Duodenal mucosa (tissue), 2 donors: ENCODE results near the gene SELENOS.

Source experiments
- H3K27ac ChIP-seq: one replicate; pipeline ENCODE4 v1.7.0; 2013; ENCODE audit warnings: low read depth, low read length
- H3K27me3 ChIP-seq, 2 donors: one replicate each; pipeline ENCODE4 v1.7.0; 2013; ENCODE audit warnings: low read length in 2 of 2, control low read depth in 1 of 2; ENCODE audit not compliant: insufficient read depth in 2 of 2, control insufficient read depth in 1 of 2
- H3K36me3 ChIP-seq, 2 donors: one replicate each; pipeline ENCODE4 v1.7.0; 2013; ENCODE audit warnings: low read length in 2 of 2, control low read depth in 1 of 2; ENCODE audit not compliant: insufficient read depth in 2 of 2, control insufficient read depth in 1 of 2
- H3K4me1 ChIP-seq, 2 donors: one replicate each; pipeline ENCODE4 v1.7.0; 2013; ENCODE audit warnings: low read length in 2 of 2, control low read depth in 1 of 2; ENCODE audit not compliant: insufficient read depth in 2 of 2, control insufficient read depth in 1 of 2
- H3K4me3 ChIP-seq, 2 donors: one replicate each; pipeline ENCODE4 v1.7.0; 2013; ENCODE audit warnings: low read length in 2 of 2, low read depth in 1 of 2
- H3K9ac ChIP-seq, 2 donors: one replicate each; pipeline ENCODE4 v1.7.0; 2013; ENCODE audit warnings: low read length in 2 of 2, low read depth in 1 of 2
- H3K9me3 ChIP-seq, 2 donors: one replicate each; pipeline ENCODE4 v1.7.0; 2013; ENCODE audit warnings: low read length in 2 of 2, control low read depth in 1 of 2; ENCODE audit not compliant: control insufficient read depth in 1 of 2

Gene SELENOS, protein sequence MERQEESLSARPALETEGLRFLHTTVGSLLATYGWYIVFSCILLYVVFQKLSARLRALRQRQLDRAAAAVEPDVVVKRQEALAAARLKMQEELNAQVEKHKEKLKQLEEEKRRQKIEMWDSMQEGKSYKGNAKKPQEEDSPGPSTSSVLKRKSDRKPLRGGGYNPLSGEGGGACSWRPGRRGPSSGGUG

DNA sequence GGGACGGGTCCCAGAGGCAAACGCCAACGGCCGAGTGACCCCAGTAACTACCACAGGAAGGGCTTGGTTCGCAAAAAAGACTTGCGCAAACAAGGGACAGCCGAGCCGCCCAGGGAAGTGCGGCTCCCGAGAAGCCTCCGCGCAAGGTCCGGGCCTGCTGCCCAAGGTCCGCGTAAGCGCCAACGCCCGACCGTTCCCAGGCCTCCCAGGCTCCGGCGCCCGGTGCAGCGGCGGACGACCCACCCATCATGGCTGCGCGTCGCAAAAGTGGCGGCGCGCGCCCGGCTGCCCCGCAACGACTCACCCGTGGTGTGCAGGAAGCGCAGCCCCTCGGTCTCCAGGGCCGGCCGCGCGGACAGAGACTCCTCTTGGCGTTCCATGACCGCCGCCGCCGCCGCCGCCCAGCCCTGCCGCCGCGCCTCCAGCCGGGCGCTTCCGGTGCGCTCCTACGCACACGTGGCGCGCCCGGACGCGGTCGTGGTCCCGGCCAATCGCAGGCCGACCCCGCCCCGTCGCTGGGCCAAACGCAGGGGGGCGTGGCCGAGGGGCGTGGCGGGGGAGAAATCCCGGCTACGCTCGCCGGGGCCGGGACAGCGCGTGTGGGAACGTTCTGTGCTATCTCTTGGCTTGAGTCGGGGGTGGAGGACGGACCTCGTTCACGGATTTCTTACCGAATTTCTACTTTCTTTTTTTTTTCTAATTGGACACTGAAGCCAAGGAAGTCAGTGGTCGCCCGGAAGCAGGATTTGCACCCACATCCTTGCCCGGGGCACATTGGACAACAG is at the start of gene SELENOS:
Gene SELENOS (minus strand): TSS at position 448 of the 785 bp plus-strand sequence. CDS start 68 bp downstream, at position 380.
- H3K4me3 ChIP-seq: peak within 1 kb of the TSS; percentile 84 to 92
- H3K36me3 ChIP-seq: peaks cover 34 to 52% of the 10 kb centered on the region in 2 donors
- peak within 1 kb of the TSS; percentile 94 for H3K27ac ChIP-seq
- H3K9ac ChIP-seq: peak within 1 kb of the TSS; percentile 90 to 92
- H3K27me3 ChIP-seq: no peaks in the 10 kb centered on the region
- peaks cover 31 to 41% of the 10 kb centered on the region in 2 donors for H3K4me1 ChIP-seq
- H3K9me3 ChIP-seq: no peaks in the 10 kb centered on the region

DNA sequence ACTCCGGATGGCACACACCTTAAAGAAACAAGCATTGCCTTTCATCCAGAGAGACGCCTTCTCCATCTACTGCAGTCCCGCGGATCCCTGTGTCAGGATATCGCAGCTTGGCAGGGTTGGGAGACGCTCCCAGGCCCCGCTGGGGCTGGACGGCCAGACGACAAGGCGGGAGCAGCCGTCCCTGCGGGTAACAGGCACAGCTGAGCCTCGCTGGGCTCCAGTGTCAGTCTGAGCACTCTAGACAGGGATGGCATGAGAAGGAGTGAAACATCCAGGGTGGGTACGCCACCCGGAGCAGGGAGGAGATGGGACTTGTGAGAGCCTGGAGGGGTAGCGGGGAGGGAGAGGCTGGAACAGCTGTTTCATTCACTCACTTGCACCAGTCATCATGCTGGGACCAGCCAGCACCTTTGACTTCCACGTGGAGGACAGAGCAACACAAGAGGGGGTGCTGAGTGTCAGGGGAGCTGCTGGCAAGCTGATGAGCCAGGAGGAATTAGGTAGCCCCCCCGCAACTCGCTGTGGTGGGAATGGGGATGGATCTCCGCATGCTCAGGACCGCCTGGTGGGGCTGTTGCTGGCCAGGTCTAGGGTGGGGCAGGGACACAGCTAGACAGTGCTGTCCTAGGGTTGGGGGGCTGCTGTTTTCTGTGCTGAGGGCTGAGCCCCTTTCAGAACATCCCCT is 49.3 kb upstream of the SELENOS start:
- Histone ChIP-seq H3K4me3 (no peak overlapping the region), H3K9ac (no peak overlapping the region), H3K36me3 (no peaks in the 10 kb centered on the region)

DNA sequence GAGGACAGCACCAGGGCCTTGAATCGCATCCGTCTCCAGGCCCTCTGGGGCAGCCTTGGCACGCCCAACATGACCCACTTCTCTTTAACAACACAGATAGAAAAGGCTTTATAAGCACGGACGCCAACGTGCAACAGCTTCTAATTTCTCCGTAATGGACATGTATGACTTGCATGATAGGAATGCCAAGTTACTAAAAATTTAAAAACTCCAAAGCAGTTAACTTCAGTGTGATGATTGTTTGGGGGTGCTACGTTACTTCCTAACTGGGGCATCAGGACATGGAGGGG is 48.7 kb upstream of the SELENOS start:
- H3K27me3 ChIP-seq: no peaks in the 10 kb centered on the region
- H3K4me3 ChIP-seq: no peak overlapping the region
- no peaks in the 10 kb centered on the region for H3K9me3 ChIP-seq
- no peak overlapping the region for H3K27ac ChIP-seq
- no peak overlapping the region for H3K9ac ChIP-seq
- no peaks in the 10 kb centered on the region for H3K36me3 ChIP-seq
- peaks cover 15 to 17% of the 10 kb centered on the region in 2 donors for H3K4me1 ChIP-seq

More for the DNA sequence above, 49.3 kb upstream of the SELENOS start:
- H3K9me3 ChIP-seq: no peaks in the 10 kb centered on the region
- no peak overlapping the region for H3K27ac ChIP-seq
- H3K4me1 ChIP-seq: peaks cover 15 to 17% of the 10 kb centered on the region in 2 donors
- no peaks in the 10 kb centered on the region for H3K27me3 ChIP-seq

DNA sequence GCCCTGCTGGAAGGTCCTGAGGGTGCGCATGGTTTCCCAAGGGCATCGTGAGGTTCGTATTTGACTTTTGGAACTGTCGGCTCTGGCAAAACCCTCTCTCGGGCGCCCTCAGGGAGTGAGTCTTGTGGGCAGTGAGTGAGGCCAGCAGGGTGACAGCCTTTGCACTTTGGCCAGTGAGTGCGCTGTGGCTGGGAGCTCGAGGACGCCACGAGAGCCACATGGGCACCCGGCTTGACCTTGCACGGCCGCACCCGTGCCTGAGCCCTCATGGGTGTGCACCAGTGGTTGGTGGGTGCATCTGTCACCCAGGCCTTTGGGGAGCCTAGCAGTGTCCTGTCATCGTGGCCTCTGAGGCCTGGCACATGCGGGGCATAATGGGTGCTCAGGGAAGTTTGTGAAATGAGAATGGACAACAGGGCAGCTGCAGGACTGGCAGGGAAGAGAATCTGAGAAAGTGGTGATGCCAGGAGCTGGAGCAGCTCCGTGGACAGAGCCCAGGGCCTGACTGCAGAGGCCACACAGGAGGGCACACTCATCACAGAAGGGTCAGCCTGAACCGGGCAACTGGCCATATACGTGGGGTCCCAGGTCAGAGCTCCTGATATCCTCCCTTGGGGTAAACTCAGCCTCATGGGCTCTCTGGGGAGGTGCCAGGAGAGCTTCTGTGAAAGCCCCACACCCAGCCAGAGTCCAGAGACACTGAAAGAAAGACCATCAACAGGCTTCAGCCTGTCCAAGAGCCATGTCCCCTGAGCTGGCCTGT is 48.2 kb upstream of the SELENOS start:
- no peaks in the 10 kb centered on the region for H3K36me3 ChIP-seq
- H3K27ac ChIP-seq: no peak overlapping the region
- peak overlapping the region in 1 of 2 donors; percentile 25 for H3K9ac ChIP-seq

DNA sequence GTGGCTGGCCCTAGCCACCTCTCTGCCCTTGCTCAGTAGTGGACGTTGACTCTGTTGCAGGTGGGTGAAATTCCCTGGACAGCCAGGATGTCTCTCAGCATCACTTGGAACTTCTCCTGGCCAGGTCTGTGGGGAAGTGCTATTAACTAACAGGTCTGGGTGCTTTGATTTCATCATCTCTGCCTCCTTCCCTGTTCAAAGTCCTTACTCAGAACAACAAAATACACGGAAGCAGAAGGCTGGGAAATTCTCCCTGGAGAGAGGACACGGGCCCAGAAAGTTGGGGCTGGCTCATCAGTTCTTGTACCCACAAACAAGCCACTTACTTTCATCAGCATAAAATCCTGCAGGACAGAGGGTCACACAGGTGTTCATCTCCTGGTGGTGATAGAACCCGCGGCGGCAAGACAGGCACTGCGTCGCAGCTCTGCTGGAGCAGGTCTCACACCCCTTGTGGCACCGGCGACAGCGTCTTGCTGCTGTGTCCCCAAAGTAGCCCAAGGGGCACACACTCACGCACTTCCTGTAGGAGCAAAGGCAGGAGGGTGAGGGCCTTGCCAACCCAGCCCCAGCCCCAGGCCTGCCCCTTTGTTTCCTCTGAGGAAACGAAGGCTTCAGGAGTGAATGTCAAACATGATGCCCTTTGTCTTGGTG is 47.4 kb upstream of the SELENOS start:
- peak overlapping the region in 1 of 2 donors; percentile 25 for H3K9ac ChIP-seq
- no peaks in the 10 kb centered on the region for H3K9me3 ChIP-seq
- H3K36me3 ChIP-seq: no peaks in the 10 kb centered on the region
- no peak overlapping the region for H3K4me3 ChIP-seq
- H3K27ac ChIP-seq: no peak overlapping the region
- peaks cover 15 to 17% of the 10 kb centered on the region in 2 donors for H3K4me1 ChIP-seq
- no peaks in the 10 kb centered on the region for H3K27me3 ChIP-seq

More for the DNA sequence above, 48.2 kb upstream of the SELENOS start:
- H3K4me3 ChIP-seq: no peak overlapping the region
- H3K9me3 ChIP-seq: no peaks in the 10 kb centered on the region
- H3K27me3 ChIP-seq: no peaks in the 10 kb centered on the region
- peaks cover 15 to 17% of the 10 kb centered on the region in 2 donors for H3K4me1 ChIP-seq

DNA sequence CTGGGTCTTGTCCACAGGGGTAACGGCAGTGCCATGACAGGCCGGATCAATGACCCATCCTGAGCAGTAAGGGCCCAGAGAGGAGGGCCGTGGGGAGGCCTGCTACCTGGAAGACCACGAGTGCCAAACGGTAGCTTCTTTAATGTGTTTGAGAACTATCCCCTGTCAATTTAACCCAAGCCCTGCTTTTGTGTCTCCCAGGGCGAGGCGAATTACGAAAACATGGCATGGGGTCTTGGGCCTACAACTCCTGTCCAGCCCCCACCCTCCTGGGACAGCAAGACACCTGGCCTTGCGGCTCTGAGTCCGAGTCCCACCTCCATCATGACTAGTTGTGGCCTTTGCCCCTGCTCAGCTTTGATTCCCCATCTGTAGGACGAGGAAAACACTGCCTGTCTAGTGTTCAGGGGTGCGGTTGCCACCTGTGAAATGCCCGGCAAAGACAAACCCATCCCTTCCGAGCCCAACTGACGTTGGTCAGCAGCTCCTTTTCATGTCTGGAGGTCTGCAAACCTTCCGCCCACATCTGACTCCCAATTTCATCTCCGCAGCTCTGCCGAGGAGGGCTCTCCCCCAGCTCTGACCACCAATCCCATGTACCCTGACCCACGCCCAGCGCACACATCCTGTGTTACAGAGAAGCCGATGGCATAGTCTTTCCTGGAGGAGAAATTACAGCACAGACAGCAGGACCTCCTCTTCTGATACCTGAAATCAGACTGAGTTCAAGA is 46.7 kb upstream of the SELENOS start:
- Histone ChIP-seq H3K27me3 (no peaks in the 10 kb centered on the region), H3K36me3 (no peaks in the 10 kb centered on the region), H3K27ac (no peak overlapping the region), H3K9ac (no peak overlapping the region), H3K4me3 (no peak overlapping the region), H3K9me3 (no peaks in the 10 kb centered on the region), H3K4me1 (peaks cover 15 to 17% of the 10 kb centered on the region in 2 donors)

DNA sequence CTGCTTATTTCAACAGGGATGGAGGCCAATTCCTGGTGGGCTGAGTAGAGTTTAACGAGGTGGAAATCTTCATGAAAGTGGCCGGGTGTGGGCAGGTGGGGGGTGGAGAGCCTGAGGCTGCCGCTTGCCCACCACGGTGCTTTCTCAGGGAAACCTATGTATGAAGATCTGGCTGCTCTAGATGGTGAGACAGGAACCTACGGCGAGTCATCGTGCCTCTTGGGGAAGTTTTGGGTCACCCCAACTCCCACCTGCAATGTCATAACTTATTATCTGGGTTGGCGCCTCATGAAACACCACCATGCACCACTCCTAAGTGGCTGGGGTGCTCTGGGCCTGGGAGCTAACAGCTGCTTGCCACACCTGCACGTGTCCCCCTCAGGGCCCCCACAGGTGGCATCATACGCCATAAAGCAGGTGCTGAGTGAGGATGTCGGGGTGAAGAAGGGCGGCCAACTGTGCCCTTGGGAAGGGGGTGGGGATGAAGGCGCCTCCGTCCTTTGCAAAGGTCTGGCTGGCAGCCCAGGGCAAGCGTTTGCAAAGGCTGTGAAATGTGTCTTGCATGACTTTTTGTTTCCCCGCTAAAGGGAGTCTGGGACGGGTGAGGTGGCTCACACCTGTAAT is 45.7 kb upstream of the SELENOS start:
- no peak overlapping the region for H3K27ac ChIP-seq
- H3K27me3 ChIP-seq: no peaks in the 10 kb centered on the region
- no peaks in the 10 kb centered on the region for H3K36me3 ChIP-seq
- H3K9ac ChIP-seq: no peak overlapping the region
- no peaks in the 10 kb centered on the region for H3K9me3 ChIP-seq
- peaks cover 15 to 17% of the 10 kb centered on the region in 2 donors for H3K4me1 ChIP-seq
- no peak overlapping the region for H3K4me3 ChIP-seq

DNA sequence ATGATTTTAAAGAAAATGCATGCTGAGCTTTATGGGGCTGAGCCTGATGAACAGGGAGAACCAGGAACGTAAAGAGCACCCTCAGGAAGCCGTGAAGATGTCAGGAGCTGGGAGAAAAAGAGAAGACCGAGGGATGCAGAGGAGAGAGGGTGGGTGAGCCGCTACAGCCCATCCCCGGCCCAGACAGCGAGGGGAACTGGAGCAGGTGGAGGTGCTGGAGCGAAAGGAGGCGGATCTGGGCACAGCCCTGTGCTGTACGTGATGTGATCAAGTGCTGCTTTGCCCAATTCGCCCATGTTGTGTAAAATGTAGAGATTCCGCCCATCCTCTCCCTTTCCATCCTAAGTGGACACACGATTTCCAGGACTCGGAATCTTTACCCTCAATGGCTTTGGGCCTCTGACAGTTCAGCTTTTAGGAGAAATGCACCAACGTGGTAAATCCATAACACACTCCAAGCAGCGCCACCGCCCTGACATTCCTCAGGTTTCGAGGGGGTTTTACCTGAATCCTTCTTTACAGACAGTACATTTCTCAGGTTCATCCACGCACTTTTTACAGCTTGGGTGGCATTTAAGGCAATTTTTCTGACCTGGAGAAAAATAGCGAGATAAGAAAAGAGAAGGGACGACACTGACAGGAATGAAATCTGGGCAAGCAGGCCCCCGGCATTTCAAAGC is 44.9 kb upstream of the SELENOS start:
- no peak overlapping the region for H3K27ac ChIP-seq
- H3K27me3 ChIP-seq: no peaks in the 10 kb centered on the region
- no peaks in the 10 kb centered on the region for H3K9me3 ChIP-seq
- H3K4me3 ChIP-seq: no peak overlapping the region
- no peaks in the 10 kb centered on the region for H3K36me3 ChIP-seq
- H3K4me1 ChIP-seq: peaks cover 15 to 17% of the 10 kb centered on the region in 2 donors
- no peak overlapping the region for H3K9ac ChIP-seq
